Astrocyte (in vitro differentiated cells and primary cell): ENCODE data around the gene CRYL1. TPM values are rescaled to one million over a fixed set of nuclear protein-coding genes. Genes with fewer than 3 reads are reported as not detected.

ENCODE experiments used
- DNase-seq: peaks from one replicate; pipeline ENCODE4 v3.0.0-alpha.2; 2010; ENCODE audit warnings: low read depth
- FAIRE-seq: peaks from 2 replicates; lab custom pipeline; 2011; peaks lifted over from hg19 to GRCh38; lab: Jason Lieb, UNC
- H2AFZ ChIP-seq: 2 replicates; pipeline ENCODE4 v1.6.0; 2012; ENCODE audit warnings: low read depth, low read length, inconsistent platforms
- H3K27ac ChIP-seq: 2 replicates; pipeline ENCODE4 v1.5.1; 2011; ENCODE audit warnings: low read depth, low read length, inconsistent platforms
- H3K27me3 ChIP-seq: 2 replicates; pipeline ENCODE4 v1.6.0; 2011; ENCODE audit warnings: low read length, inconsistent platforms; ENCODE audit not compliant: insufficient read depth
- H3K36me3 ChIP-seq: 2 replicates; pipeline ENCODE4 v1.5.1; 2011; ENCODE audit warnings: low read length, inconsistent platforms; ENCODE audit not compliant: insufficient read depth
- H3K4me1 ChIP-seq: 2 replicates; pipeline ENCODE4 v1.5.1; 2011; ENCODE audit warnings: low read length, inconsistent platforms; ENCODE audit not compliant: insufficient read depth
- H3K4me2 ChIP-seq: 2 replicates; pipeline ENCODE4 v1.6.0; 2012; ENCODE audit warnings: low read length, inconsistent platforms
- H3K4me3 ChIP-seq: 2 replicates; pipeline ENCODE4 v1.5.1; 2011; ENCODE audit warnings: low read depth, mild to moderate bottlenecking, low read length, inconsistent platforms; ENCODE audit not compliant: insufficient read depth
- H3K79me2 ChIP-seq: 2 replicates; pipeline ENCODE4 v1.6.0; 2012; ENCODE audit warnings: mild to moderate bottlenecking, low read length, inconsistent platforms; ENCODE audit not compliant: insufficient read depth
- H3K9ac ChIP-seq: 2 replicates; pipeline ENCODE4 v1.6.0; 2012; ENCODE audit warnings: mild to moderate bottlenecking, low read length, inconsistent platforms
- H3K9me3 ChIP-seq: 2 replicates; pipeline ENCODE4 v1.5.1; 2012; ENCODE audit warnings: low read depth, mild to moderate bottlenecking, low read length, inconsistent platforms; ENCODE audit not compliant: insufficient read depth
- H4K20me1 ChIP-seq: 2 replicates; pipeline ENCODE4 v1.6.0; 2012; ENCODE audit warnings: low read length, inconsistent platforms; ENCODE audit not compliant: insufficient read depth
- H3K27ac Mint-ChIP-seq: one replicate; pipeline ENCODE4 v1.8.0; 2021; ENCODE audit warnings: mild to moderate bottlenecking, mixed read lengths; ENCODE audit not compliant: unreplicated experiment
- H3K27me3 Mint-ChIP-seq: one replicate; pipeline ENCODE4 v1.8.0; 2021; ENCODE audit warnings: low read depth, mixed read lengths; ENCODE audit not compliant: unreplicated experiment
- H3K36me3 Mint-ChIP-seq: one replicate; pipeline ENCODE4 v1.8.0; 2021; ENCODE audit warnings: low read depth, mixed read lengths; ENCODE audit not compliant: unreplicated experiment
- H3K4me1 Mint-ChIP-seq: one replicate; pipeline ENCODE4 v1.8.0; 2021; ENCODE audit warnings: low read depth, mixed read lengths; ENCODE audit not compliant: unreplicated experiment
- H3K4me3 Mint-ChIP-seq: one replicate; pipeline ENCODE4 v1.8.0; 2021; ENCODE audit warnings: mild to moderate bottlenecking, moderate library complexity, mixed read lengths; ENCODE audit not compliant: unreplicated experiment
- H3K9me3 Mint-ChIP-seq: one replicate; pipeline ENCODE4 v1.8.0; 2021; ENCODE audit warnings: mild to moderate bottlenecking, mixed read lengths; ENCODE audit not compliant: unreplicated experiment
- EZH2 ChIP-seq: IDR thresholded peaks from 2 replicates; pipeline ENCODE4 v1.6.1; 2012; ENCODE audit warnings: mild to moderate bottlenecking, low read length, inconsistent platforms; ENCODE audit not compliant: insufficient read depth
- total RNA-seq: library from RNA; stranded (reverse); gene quantifications from 2 replicates; pipeline ENCODE4 v1.2.1, GENCODE V29; 2021
- TF ChIP-seq, protein P1 (sequence below): IDR thresholded peaks from 2 replicates; pipeline ENCODE4 v1.5.1; 2011; ENCODE audit warnings: low read depth, mild to moderate bottlenecking, inconsistent platforms, low read length, moderate library complexity; ENCODE audit not compliant: insufficient read depth

CRYL1 gene
- total RNA-seq, 1 donor from 2014 or later, result 3.7 TPM

GRCh38 chr13:20460761-20461160, 64.9 kb downstream of the CRYL1 start:
- Histone ChIP-seq H3K4me3 (no peak overlapping the region), H3K9ac (no peak overlapping the region), H3K4me2 (no peak overlapping the region), H2AFZ (no peak overlapping the region), H3K27ac (no peak overlapping the region), H3K36me3 (no peaks in the 10 kb centered on the region), H4K20me1 (no peaks in the 10 kb centered on the region), H3K27me3 (no peaks in the 10 kb centered on the region), H3K79me2 (no peaks in the 10 kb centered on the region), H3K4me1 (peaks cover 7% of the 10 kb centered on the region), H3K9me3 (no peaks in the 10 kb centered on the region)
- no peak for TF ChIP-seq EZH2
- TF ChIP-seq, protein P1, sequence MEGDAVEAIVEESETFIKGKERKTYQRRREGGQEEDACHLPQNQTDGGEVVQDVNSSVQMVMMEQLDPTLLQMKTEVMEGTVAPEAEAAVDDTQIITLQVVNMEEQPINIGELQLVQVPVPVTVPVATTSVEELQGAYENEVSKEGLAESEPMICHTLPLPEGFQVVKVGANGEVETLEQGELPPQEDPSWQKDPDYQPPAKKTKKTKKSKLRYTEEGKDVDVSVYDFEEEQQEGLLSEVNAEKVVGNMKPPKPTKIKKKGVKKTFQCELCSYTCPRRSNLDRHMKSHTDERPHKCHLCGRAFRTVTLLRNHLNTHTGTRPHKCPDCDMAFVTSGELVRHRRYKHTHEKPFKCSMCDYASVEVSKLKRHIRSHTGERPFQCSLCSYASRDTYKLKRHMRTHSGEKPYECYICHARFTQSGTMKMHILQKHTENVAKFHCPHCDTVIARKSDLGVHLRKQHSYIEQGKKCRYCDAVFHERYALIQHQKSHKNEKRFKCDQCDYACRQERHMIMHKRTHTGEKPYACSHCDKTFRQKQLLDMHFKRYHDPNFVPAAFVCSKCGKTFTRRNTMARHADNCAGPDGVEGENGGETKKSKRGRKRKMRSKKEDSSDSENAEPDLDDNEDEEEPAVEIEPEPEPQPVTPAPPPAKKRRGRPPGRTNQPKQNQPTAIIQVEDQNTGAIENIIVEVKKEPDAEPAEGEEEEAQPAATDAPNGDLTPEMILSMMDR, result no peak
- FAIRE-seq, result no peak
- peaks cover 17% of the 10 kb centered on the region for H3K4me1 Mint-ChIP-seq
- H3K27me3 Mint-ChIP-seq, result no peaks in the 10 kb centered on the region
- no peak overlapping the region for H3K4me3 Mint-ChIP-seq
- no peak for DNase-seq
- H3K9me3 Mint-ChIP-seq, result no peaks in the 10 kb centered on the region
- no peak overlapping the region for H3K27ac Mint-ChIP-seq
- H3K36me3 Mint-ChIP-seq, result no peaks in the 10 kb centered on the region

- Mint-ChIP-seq H3K27ac (no peak overlapping the region), H3K4me3 (no peak overlapping the region), H3K9me3 (no peaks in the 10 kb centered on the region), H3K36me3 (no peaks in the 10 kb centered on the region), H3K27me3 (no peaks in the 10 kb centered on the region), H3K4me1 (peaks cover 15% of the 10 kb centered on the region)
- no peaks in the 10 kb centered on the region for H4K20me1 ChIP-seq
- no peak overlapping the region for H3K27ac ChIP-seq
- peaks cover 7% of the 10 kb centered on the region for H3K4me1 ChIP-seq
- TF ChIP-seq, protein P1, result no peak
- no peak for TF ChIP-seq EZH2
- H3K4me3 ChIP-seq, result no peak overlapping the region
- no peaks in the 10 kb centered on the region for H3K27me3 ChIP-seq
- DNase-seq (no peak), FAIRE-seq (no peak)
- H3K9ac ChIP-seq, result no peak overlapping the region
- no peaks in the 10 kb centered on the region for H3K79me2 ChIP-seq
- H3K4me2 ChIP-seq, result no peak overlapping the region
- no peaks in the 10 kb centered on the region for H3K9me3 ChIP-seq
- H3K36me3 ChIP-seq, result no peaks in the 10 kb centered on the region
- H2AFZ ChIP-seq, result no peak overlapping the region
Measured at GRCh38 chr13:20457670-20458069, 68.0 kb downstream of the CRYL1 start.

GRCh38 chr13:20456737-20457136, 68.9 kb downstream of the CRYL1 start:
- no peaks in the 10 kb centered on the region for H3K79me2 ChIP-seq
- TF ChIP-seq EZH2, result no peak
- TF ChIP-seq, protein P1, result no peak
- Mint-ChIP-seq H3K27me3 (no peaks in the 10 kb centered on the region), H3K4me3 (no peak overlapping the region), H3K36me3 (no peaks in the 10 kb centered on the region), H3K9me3 (no peaks in the 10 kb centered on the region), H3K27ac (no peak overlapping the region), H3K4me1 (peaks cover 13% of the 10 kb centered on the region)
- H3K27me3 ChIP-seq, result no peaks in the 10 kb centered on the region
- H3K9ac ChIP-seq, result no peak overlapping the region
- no peak for FAIRE-seq
- no peak overlapping the region for H3K4me2 ChIP-seq
- H3K4me1 ChIP-seq, result peaks cover 7% of the 10 kb centered on the region
- H2AFZ ChIP-seq, result no peak overlapping the region
- no peak overlapping the region for H3K4me3 ChIP-seq
- no peaks in the 10 kb centered on the region for H4K20me1 ChIP-seq
- no peaks in the 10 kb centered on the region for H3K36me3 ChIP-seq
- no peak overlapping the region for H3K27ac ChIP-seq
- H3K9me3 ChIP-seq, result no peaks in the 10 kb centered on the region
- DNase-seq, result no peak
